Stimulated activated CD8-positive, alpha-beta memory T cell treated with anti-CD3 and anti-CD28 coated beads, Interleukin-15, amount 100 ng/mL, for 48 hours (primary cell): ENCODE results near the gene ZBTB6.

Source experiments
- DNase-seq, 2 donors: peaks; one replicate each; pipeline ENCODE4 v3.0.0-alpha.2; 2020; ENCODE audit warnings: low read depth in 2 of 2

Gene ZBTB6, protein sequence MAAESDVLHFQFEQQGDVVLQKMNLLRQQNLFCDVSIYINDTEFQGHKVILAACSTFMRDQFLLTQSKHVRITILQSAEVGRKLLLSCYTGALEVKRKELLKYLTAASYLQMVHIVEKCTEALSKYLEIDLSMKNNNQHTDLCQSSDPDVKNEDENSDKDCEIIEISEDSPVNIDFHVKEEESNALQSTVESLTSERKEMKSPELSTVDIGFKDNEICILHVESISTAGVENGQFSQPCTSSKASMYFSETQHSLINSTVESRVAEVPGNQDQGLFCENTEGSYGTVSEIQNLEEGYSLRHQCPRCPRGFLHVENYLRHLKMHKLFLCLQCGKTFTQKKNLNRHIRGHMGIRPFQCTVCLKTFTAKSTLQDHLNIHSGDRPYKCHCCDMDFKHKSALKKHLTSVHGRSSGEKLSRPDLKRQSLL

DNA sequence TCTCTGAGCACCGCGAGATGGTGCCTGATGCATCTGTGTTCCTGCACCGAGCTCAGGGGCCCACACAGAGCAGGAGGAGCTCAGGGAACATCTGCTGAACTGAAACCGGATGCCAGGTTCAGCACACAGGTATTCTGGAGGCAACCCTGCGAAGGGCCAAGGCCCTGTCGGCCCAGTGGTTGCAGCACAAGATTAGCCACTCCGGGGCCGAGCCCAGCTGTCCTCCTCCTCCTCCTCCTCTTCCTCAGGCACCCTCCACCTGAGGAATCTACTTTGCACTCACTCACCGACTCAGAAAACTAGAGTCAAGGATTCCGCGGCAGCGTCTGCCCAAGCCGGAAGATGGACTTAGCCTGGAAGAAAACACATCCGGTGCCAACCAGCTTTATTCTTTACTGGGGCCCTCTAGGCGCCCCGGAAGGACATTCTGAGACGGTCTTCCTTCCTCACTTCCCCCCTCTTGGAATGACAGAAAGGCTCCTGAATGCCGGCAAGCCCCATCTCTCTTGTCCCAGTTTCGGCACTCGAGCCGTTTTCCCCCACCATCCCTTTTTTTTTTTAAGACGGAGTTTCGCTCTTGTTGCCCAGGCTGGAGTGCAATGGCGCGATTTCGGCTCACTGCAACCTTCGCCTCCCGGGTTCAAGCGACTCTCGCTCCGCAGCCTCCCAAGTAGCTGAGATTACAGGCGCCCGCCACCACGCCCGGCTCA lies at the start of gene ZBTB6:
ZBTB6 (minus strand) TSS at position 360 of the 710 bp plus-strand sequence. CDS start 1,251 bp downstream, outside the sequence.
- DNase-seq: peak; percentile 50 to 66

DNA sequence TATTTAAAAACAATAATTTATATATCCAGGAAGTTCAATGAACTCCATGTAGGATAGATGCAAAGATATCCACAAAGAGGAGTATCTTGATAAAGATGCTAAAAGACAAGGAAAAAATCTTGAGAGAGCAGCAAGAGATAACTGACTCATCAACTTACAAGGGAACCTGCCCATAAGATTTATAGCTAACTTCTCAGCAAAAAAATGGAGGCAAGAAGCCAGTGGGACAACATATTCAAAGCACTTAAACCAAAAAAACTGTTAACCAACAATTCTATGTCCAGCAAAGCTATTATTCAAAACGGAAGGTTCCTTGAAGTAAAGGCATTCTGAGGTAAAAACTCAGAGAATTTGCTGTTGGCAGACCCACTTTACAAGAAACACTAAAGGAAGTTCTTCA lies 48.0 kb upstream of the ZBTB6 start:
- DNase-seq: no peak

DNA sequence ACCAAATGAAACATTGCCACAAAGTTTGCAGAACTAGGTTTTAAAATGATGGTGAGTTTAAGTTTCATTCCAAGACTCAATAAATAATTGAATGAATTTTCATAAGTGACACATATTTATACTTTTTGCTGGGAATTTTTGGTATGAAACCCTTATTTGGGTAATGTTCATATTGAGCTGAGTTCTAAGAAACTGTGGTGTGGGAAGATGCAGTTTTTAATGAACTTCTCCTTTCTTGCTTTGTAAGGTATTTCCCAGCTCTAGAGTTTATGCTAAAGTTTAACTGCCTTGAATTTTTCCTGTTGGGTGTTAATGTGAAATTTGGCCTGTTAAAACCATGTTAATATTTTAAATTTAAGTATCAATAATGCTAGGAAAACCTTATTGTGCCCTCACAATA lies 42.8 kb upstream of the ZBTB6 start:
- no peak for DNase-seq

DNA sequence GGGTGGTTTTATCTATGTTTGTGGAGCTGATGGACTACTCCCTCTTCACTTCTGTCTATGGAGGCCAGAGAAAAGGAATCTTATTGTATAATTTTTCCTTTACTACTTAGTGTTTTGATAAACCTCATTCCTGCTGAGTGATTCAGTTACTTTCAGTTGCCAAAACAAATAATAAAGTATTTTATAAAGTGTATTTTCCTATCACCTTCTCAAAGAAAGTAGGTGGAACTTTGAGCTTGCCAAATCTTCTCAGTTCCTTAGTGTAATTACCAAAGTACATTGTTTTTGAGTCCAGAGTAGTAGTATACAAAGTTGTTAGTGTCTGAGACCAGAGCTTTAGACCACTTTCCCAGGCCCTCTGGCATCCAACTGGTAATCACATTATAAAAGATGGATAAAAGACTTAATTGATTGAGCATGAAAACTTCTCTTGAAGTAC lies 41.1 kb upstream of the ZBTB6 start:
- DNase-seq: no peak

DNA sequence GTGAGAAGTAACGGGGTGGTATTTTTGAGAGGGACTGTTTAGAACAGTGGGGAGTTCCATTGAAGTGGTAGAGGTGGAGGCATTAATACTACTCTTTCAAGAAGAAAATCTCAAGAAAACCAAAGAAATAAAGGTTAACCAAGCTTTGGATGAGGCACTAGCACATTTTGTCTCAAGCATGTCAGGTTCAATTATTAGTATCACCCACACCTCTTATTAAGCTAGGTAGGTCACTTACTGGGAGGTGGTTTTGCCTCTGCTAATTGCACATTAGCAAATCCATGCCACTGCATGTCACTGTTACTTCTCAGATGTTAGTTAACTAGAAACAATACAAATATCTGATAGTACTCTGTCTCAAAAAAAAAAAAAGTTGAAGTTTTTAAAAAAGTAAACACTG lies 37.9 kb upstream of the ZBTB6 start:
- no peak for DNase-seq

DNA sequence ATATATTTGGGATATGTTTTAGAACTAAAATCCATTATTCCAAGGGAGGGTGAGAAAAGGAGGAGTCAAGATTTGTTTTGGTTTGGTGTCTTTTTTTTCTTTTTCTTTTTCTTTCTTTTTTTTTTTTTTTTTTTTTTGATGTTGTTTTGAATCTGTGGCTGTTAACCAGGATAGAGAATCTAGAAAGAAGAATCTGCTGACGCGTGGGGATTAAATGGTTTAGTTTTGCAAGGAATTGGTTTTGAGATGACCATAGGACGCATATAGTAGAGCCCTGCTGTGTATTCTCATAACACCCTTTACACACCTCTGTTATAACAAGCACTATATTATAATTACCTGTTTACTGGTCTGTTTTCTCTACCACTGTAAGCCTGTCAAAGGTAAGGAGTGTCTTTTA lies 37.1 kb upstream of the ZBTB6 start:
- DNase-seq: no peak

DNA sequence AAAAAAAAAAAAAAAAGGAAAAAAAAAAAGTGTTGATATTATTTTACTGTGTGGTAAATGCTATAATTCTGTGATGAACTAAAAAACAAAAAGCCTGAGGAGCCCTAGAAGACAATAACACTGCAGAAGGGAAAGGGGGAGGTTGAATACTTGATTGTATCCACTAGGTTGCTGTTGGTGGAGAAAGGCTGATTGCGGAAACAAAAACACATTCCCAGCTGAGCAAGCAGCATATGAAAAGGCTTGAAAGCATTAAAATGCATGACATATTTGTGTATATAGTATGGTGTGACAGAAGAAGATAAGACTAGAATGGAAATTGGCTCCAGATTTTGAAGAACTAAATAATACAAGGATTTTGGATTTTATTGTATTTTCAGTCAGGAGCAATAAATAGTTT lies 36.6 kb upstream of the ZBTB6 start:
- DNase-seq: no peak

DNA sequence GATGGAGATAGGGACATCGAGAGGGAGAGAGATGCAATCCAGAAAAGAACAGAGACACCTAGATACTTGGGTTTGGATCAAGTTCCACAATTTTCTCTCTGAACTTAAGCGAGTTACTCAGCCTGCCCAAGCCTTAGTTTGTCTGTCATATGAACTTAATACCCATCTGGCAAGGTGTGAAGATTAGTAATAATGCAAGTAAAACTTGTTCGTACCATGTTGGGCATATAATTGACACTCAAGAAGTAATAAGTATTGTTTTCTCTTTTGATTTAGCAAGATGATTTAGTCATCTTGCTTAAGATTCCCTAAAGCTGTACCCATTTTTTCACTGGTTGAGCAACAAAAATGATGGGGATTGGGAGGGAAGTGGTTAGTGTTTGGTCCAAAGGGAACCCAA lies 35.2 kb upstream of the ZBTB6 start:
- no peak for DNase-seq

DNA sequence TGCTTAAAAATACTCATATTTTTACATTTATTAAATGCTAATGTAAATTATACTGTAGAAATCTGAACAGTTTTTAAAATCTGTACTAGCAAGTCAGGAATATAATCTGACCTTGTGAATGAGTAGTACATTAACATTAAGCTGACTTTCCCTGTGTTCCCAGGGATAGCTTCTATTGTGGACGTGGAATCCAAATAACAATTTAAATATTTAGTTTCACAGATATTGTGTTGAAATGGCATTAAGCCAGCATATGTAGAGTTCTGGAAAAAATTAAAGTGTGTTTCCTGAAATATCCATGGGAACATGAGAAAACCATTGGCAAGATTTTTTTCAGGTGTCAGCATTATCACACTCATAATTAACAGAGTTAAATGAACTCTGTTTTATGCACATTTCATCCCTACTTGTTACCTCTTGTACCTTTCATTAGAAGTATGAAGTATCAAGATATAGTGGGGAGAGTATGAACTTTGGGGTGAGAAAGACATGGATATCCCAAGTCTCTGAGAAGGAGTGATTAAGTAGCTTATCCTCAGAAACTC lies 33.4 kb upstream of the ZBTB6 start:
- DNase-seq: no peak

DNA sequence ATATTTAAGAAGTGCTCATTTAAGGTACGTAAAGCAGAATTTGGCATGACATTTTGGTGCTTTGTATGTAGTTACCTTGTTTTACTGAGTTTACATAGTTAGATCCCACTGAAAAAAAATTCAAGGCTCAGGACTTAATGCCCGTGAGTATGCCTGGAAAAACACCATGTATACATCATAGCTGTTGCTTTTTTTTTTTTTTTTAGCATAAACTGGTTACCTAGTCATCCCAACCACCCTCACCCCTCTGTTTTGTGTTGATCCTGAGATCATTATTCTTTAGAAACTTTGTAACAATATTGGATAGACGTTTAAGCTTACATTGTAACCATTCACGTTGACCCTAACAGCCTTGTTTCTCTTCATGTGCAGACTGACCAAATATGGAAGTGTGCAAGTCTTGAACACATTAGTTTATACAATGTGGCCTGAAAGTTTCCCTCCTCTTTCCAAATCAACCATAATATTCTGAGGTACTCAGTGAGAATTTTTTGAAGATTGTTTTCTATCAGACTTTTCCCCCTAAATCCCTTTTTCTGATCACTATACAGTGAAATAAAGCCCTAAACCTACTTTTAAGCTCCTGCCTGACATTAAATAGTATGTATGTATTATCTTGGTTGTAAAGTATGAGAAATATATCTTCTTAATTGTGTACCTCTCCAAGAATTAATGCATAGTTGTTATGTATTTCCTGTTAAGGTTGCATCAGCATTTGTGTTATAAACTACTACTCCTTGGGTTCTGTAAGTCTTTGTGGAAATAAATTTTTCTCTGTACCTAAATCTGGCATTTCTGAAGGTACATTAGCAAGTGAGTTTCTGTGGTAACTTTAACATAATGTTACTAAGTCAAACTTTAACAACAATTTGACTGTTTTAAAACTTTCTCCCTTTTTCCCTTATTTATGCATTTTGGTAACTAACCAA lies 32.1 kb upstream of the ZBTB6 start:
- no peak for DNase-seq

DNA sequence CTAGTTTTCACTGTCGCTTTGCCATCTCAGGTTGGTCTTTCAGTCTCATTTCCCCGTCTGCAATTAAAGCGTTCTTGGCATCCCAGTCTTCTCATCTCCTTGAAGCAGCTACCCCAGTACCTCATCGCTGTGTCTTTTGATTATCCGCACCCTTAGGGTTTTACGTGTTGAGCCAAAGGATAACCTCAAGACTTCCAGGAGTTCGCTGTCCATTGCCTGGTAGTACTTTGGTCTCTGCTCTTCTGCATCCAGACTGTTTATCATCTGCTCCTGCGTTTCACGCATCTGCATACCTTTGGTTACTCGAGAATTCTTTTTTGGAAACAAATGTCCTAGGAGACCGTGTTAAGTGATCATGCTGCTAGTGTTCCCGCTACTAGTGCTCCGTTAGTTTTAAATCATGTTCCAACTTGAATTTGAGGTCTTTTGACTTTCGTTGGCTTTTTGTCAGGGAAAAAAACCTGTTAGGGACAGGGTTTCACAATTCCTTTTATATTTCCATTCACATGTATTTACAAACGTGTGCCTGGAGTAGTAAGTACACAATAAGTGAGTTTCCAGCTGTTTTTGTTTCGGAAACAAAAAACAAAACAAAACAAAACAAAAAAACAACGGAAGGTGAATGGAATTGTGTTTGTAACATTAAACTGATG lies 28.6 kb upstream of the ZBTB6 start:
- DNase-seq: no peak

DNA sequence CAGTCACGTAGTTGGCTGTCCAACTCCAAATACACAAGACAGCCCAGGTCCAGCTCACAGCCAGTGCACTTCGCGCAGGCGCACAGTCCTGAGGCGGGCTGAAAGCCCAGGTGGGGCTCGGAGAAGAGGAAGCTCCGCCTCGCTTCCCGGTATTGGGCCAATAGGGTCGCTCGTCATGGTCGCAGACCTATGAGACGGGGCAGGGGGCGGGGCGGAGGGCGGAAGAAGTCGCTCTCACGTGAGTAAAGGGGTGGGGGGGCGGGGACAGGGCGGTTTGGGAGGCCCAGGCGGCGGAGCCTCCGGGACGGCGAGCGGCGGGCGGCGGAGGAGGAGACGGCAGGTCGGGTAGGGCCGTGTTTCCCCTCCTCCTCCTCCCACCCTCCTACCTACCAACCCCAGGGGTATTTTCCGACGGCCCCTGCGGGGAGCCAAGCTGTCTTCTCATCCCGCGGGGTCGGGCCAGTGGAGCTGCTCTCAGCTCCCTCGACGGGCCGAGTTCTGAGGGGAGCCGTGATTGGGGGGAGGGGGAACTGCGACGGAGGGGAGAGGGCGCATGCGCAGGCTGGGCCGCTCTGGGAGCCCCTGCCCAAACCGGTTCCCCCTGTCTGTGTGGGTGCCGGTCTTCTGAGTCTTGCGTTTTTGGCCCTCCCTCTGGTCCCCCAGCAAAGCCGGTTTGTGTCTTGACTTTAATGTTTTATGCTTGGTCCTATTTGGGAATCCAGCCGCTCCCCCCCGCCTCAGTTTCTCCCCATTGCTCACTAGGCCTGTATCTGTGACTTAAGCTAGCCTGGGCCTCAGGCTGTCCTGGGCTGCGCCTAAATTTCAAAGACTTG lies 27.8 kb upstream of the ZBTB6 start, which contains the start of gene RABGAP1:
RABGAP1 (plus strand) TSS at position 272 of the 833 bp plus-strand sequence. CDS start 16,040 bp downstream, outside the sequence.
- peak; percentile 97 to 98 for DNase-seq

DNA sequence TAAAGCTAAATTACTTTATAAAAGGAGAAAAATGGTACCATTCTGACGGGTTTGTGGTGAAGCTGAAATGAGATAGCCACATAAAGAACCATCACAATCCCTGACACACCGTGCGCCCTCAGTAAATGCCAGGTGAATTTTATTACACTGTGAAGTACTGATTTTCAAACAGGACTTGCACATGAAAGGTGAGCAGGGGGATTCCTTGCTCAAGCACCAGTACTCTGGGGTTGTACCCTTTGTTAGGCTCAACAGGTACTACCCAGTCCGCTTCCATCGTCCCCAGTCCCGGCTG lies 27.3 kb upstream of the ZBTB6 start:
- DNase-seq: no peak

DNA sequence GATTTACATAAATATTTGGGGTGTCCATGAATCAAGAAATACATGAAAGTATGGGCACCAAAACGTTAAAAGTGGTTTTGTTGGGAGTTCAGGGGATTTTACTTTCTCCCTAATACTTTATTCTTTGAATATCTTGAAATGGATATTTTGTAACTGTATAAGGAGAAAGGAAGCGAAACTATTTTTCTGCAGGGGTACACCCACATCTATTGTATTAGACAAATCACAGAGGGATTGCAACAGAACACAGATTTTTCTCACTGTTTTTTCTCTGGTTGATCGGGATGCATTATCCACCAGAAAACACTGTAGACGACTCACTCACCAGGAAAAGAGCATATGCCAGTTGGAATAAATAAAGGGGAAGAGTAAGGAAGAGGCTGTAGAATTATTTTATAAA lies 26.5 kb upstream of the ZBTB6 start:
- no peak for DNase-seq

DNA sequence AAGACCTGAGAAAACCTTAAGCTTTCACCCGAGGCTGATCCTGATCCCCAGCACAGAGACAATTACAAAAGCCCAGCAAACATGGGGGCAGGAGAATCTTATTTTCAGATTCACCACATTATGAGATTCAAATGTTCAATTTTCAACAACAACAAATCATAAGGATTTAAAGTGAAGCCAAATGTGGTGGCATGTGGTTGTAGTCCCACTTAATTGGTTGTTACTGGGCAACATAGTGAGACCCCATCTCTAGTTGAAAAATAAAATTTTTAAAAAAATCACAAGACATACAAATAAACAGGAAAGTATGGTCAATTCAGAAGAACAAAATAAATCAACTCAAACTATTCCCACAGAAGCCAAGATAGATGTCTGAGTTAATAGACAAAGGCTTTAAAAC lies 23.8 kb upstream of the ZBTB6 start:
- no peak for DNase-seq

DNA sequence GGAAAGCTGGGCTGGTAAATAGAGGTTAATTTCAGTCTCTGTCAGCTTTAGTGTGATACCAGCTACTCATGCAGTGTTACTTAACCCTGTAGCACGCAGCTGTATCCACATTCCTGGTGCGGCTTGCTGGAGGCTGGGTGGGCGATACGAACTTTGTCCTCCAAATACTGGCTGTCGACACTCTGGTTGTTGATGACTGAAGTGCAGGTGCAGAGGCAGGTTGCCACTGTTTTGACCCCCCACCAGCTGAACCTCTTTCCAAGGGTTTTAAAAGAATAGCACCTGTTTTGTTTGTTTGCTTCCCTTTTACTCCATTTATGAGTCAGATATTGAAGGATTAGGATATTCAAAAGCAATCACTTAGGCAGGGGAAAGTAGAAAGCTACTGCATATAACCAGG lies 23.3 kb upstream of the ZBTB6 start:
- no peak for DNase-seq

DNA sequence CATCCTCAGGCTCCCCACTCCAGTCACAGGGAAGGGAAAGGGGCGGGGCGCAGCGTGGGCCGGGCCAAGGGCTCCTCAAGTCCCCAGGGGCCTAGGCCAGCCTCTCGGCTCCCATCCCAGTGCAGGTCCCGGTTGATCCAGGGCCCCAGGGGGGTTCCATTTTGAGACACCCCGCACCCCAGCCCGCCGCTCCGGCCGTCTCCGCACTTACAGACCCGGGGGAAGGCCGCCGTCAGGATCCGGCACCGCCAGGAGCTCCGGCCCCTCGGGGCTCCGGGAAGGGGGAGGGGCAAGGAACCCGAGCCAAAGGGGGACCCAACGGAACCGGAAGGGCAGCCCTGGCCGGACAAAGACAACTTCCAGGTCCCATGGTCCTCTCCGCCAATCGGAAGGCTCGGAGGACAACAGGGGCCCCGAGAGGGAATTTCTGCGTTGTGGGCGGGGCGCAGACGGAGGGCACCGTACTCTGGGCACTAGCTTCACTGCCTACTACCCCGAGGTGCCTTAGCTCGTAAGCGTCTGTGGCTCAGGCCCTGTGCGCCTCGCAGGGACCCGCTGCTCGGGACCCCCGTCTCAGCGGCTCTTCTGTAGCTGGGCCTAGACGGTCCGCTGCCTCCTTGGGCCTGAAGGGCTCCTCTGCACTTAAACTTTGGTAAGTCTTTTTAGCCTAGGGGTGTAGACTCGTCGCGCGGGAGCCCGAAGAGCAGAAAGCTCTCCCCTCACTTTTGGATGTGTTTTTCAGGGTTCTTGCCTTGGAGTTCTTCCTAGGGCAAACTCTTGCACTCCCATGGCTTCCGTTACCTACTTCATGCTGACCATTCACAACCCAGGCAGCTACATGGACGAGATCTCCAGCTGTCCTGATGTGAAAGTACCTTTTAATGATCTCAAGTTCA lies 18.4 kb upstream of the ZBTB6 start, which contains the start of gene ZBTB26:
ZBTB26 (minus strand) TSS at position 287 of the 896 bp plus-strand sequence. CDS start 11,578 bp downstream, outside the sequence.
- DNase-seq: peak; percentile 89 to 91

DNA sequence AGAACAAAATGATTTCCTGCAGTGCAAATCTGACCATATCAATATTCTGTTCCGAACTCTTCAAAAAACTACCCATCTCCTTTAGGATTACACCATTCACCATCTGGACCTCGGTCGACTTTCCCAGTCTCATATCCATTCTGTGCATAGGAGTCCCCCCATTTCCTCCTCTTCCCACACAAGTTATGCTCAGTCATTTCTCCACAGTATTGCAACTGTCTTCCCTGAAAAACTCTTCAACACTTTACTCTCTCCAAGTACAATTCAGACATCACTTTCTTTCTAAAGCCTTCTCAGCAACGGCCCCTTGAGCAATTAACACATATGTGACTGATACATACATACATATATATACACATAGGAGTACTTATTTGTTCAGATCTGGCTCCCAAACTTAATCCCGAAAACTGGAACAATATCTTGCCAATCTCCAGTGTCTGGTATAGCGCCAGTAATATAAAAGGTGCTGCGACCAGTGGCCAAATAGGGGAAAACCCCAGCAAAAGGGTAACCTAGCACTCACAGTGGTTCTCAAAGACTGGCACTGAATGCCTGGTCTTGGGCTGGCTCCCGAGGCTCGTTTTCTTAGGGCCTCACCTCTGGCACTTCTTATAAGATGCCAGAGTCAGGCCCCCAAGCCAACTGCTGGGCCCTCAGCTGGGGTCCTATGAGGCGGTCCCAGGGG lies 17.6 kb upstream of the ZBTB6 start:
- DNase-seq: no peak
